ENCODE measurements around the gene SIAH3.

DNA sequence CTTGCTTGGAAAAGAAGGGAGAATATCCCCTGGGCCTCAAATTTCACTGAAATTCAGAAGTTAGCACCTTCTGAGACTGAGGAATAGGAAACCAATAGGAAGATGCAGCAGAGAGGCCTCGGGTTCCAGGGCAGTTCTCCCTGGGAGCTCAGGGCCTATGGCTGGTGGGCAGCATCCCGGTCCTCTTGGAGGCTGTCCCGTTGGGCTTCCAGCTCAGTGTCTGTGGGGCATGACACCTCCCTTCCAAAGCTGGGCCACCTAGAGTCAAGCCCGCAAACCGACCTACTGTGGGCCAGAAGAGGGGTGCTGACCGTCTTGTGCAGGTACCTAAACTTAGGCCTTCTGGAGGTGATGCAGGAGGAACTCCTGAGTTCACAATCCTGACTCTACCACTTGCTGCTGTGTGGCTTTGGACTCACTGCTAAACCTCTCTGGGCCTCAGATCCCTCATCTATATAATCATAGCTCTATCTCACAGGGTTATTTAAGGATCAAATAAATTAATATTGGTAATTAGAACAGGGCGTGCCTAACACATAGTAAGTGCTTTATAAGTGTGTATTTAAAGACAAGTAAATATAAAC is 17.1 kb downstream of the SIAH3 start:
- TF ChIP-seq, protein P1, sequence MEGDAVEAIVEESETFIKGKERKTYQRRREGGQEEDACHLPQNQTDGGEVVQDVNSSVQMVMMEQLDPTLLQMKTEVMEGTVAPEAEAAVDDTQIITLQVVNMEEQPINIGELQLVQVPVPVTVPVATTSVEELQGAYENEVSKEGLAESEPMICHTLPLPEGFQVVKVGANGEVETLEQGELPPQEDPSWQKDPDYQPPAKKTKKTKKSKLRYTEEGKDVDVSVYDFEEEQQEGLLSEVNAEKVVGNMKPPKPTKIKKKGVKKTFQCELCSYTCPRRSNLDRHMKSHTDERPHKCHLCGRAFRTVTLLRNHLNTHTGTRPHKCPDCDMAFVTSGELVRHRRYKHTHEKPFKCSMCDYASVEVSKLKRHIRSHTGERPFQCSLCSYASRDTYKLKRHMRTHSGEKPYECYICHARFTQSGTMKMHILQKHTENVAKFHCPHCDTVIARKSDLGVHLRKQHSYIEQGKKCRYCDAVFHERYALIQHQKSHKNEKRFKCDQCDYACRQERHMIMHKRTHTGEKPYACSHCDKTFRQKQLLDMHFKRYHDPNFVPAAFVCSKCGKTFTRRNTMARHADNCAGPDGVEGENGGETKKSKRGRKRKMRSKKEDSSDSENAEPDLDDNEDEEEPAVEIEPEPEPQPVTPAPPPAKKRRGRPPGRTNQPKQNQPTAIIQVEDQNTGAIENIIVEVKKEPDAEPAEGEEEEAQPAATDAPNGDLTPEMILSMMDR (IDR thresholded peaks at IDR 0.05; ENCODE audit: low read length): no peak
- no peak for TF ChIP-seq EZH2 (IDR thresholded peaks at IDR 0.05; ENCODE audit: borderline replicate concordance, low read length)
